HepG2 (cell line): Measurements from ENCODE around the gene IKBIP. TPM values are rescaled to one million over a fixed set of nuclear protein-coding genes. Genes with fewer than 3 reads are reported as not detected.

Experiments used
- CBX1 ChIP-seq: IDR thresholded peaks from one replicate; pipeline ENCODE4 v1.6.1; 2016; ENCODE audit warnings: antibody characterized with exemption, low read depth
- DZIP1 ChIP-seq: sonication (generic); formaldehyde crosslinking; IDR thresholded peaks from 2 replicates; pipeline ENCODE4 v1.5.0; 2020; ENCODE audit warnings: mild to moderate bottlenecking, missing genetic modification reagents
- KDM4B ChIP-seq: sonication (generic); formaldehyde crosslinking; IDR thresholded peaks from 2 replicates; pipeline ENCODE4 v1.4.0; 2020; ENCODE audit warnings: missing genetic modification reagents
- KMT2A ChIP-seq: sonication (generic); formaldehyde crosslinking; IDR thresholded peaks from 2 replicates; pipeline ENCODE4 v1.4.0; 2020; ENCODE audit warnings: missing genetic modification reagents
- NRL ChIP-seq: sonication (generic); formaldehyde crosslinking; IDR thresholded peaks from 2 replicates; pipeline ENCODE4 v1.5.0; 2020; ENCODE audit warnings: missing genetic modification reagents, mild to moderate bottlenecking, moderate library complexity, borderline replicate concordance
- POGZ ChIP-seq: sonication (generic); formaldehyde crosslinking; IDR thresholded peaks from 2 replicates; pipeline ENCODE4 v1.4.0; 2020; ENCODE audit warnings: mild to moderate bottlenecking, missing genetic modification reagents
- SNAI1 ChIP-seq: sonication (generic); formaldehyde crosslinking; IDR thresholded peaks from 2 replicates; pipeline ENCODE4 v1.5.0; 2020; ENCODE audit warnings: mild to moderate bottlenecking, missing genetic modification reagents, borderline replicate concordance
- ZBTB42 ChIP-seq: sonication (generic); formaldehyde crosslinking; IDR thresholded peaks from 2 replicates; pipeline ENCODE4 v1.5.0; 2020; ENCODE audit warnings: mild to moderate bottlenecking, missing genetic modification reagents
- ZBTB7B ChIP-seq: sonication (generic); formaldehyde crosslinking; IDR thresholded peaks from 2 replicates; pipeline ENCODE4 v1.4.0; 2020; ENCODE audit warnings: missing genetic modification reagents
- ZNF121 ChIP-seq: sonication (generic); formaldehyde crosslinking; IDR thresholded peaks from 2 replicates; pipeline ENCODE4 v1.5.0; 2020; ENCODE audit warnings: mild to moderate bottlenecking, missing genetic modification reagents
- ZNF264 ChIP-seq: sonication (generic); formaldehyde crosslinking; IDR thresholded peaks from 2 replicates; pipeline ENCODE4 v1.4.0; 2020; ENCODE audit warnings: missing genetic modification reagents
- ZNF619 ChIP-seq: sonication (generic); formaldehyde crosslinking; IDR thresholded peaks from 2 replicates; pipeline ENCODE4 v1.4.0; 2020; ENCODE audit warnings: mild to moderate bottlenecking, missing genetic modification reagents
- ZNF776 ChIP-seq: sonication (generic); formaldehyde crosslinking; IDR thresholded peaks from 2 replicates; pipeline ENCODE4 v1.4.0; 2020; ENCODE audit warnings: mild to moderate bottlenecking, missing genetic modification reagents
- ZNF883 ChIP-seq: sonication (generic); formaldehyde crosslinking; IDR thresholded peaks from 2 replicates; pipeline ENCODE4 v1.5.1; 2020; ENCODE audit warnings: mild to moderate bottlenecking, missing genetic modification reagents; ENCODE audit errors: not compliant biosample characterization
- polyA plus RNA-seq, 8 experiments: library from polyadenylated mRNA; depleted of rRNA in 3 of 8; stranded (reverse) in 7 of 8; unstranded in 1 of 8; fragments of >200 nt; fragmentation: Illumina TruSeq in 4 of 8; extraction: Trizol in 4 of 8; gene quantifications; 2 replicates each; pipeline versions ENCODE4 v1.2.1 to v1.2.3, GENCODE V29; 2011 to 2016; ENCODE audit warnings: low read depth in 4 of 8, missing spikeins in 1 of 8, mixed read lengths in 1 of 8; ENCODE audit not compliant: insufficient read depth in 1 of 8
- total RNA-seq, 5 experiments: library from RNA; depleted of rRNA; stranded (reverse); fragments of >200 nt; fragmentation: Illumina TruSeq; extraction: Trizol; gene quantifications; 2 replicates each; pipeline ENCODE4 v1.2.3, GENCODE V29; 2016; ENCODE audit warnings: low read depth in 1 of 5
- TF ChIP-seq, protein P1 (sequence below): sonication (generic); formaldehyde crosslinking; IDR thresholded peaks from 2 replicates; pipeline ENCODE4 v1.8.1; 2023; ENCODE audit warnings: mild to moderate bottlenecking, inconsistent platforms, moderate library complexity, missing genetic modification reagents, borderline replicate concordance
- TF ChIP-seq, protein P2 (sequence below): sonication (generic); formaldehyde crosslinking; IDR thresholded peaks from 2 replicates; pipeline ENCODE4 v1.4.0; 2020; ENCODE audit warnings: mild to moderate bottlenecking, missing genetic modification reagents

Gene IKBIP
- total and polyA plus RNA-seq, 2 of the 13 experiments (the other 11 are each of a cell fraction or from before 2014, with no cell fraction given), result 20.0 to 55.5 TPM

- TF ChIP-seq SNAI1 (CRISPR knock-in tag), result 0 out of 2 replicates have a peak, but pooled peaks have one; percentile 31
- TF ChIP-seq, protein P1, sequence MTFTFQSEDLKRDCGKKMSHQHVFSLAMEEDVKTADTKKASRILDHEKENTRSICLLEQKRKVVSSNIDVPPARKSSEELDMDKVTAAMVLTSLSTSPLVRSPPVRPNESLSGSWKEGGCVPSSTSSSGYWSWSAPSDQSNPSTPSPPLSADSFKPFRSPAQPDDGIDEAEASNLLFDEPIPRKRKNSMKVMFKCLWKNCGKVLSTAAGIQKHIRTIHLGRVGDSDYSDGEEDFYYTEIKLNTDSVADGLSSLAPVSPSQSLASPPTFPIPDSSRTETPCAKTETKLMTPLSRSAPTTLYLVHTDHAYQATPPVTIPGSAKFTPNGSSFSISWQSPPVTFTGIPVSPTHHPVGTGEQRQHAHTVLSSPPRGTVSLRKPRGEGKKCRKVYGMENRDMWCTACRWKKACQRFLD (CRISPR knock-in tag), result no peak
- 0 out of 2 replicates have a peak, but pooled peaks have one; percentile 35 for TF ChIP-seq DZIP1 (CRISPR knock-in tag)
- no peak for TF ChIP-seq ZNF883
- TF ChIP-seq ZNF619 (CRISPR knock-in tag), result no peak
- TF ChIP-seq, protein P2, sequence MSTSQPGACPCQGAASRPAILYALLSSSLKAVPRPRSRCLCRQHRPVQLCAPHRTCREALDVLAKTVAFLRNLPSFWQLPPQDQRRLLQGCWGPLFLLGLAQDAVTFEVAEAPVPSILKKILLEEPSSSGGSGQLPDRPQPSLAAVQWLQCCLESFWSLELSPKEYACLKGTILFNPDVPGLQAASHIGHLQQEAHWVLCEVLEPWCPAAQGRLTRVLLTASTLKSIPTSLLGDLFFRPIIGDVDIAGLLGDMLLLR (CRISPR knock-in tag), result 0 out of 2 replicates have a peak, but pooled peaks have one; percentile 0
- TF ChIP-seq CBX1, result peak; percentile 3
- no peak for TF ChIP-seq POGZ (CRISPR knock-in tag)
- 0 out of 2 replicates have a peak, but pooled peaks have one; percentile 3 for TF ChIP-seq KDM4B (CRISPR knock-in tag)
- 0 out of 2 replicates have a peak, but pooled peaks have one; percentile 54 for TF ChIP-seq NRL
- TF ChIP-seq ZNF121 (CRISPR knock-in tag), result peak; percentile 93
- TF ChIP-seq ZNF264 (CRISPR knock-in tag), result no peak
- TF ChIP-seq ZNF776 (CRISPR knock-in tag), result 0 out of 2 replicates have a peak, but pooled peaks have one; percentile 23
- TF ChIP-seq ZBTB7B, result peak; percentile 81; the same call in 1 of the 2 replicates
- 0 out of 2 replicates have a peak, but pooled peaks have one; percentile 19 for TF ChIP-seq ZBTB42 (CRISPR knock-in tag)
- TF ChIP-seq KMT2A (CRISPR knock-in tag), result 0 out of 2 replicates have a peak, but pooled peaks have one; percentile 1
Observed at GRCh38 chr12:98645572-98646067, 1.0 kb upstream of the IKBIP start (continued).
